GM21367 (cell line): ENCODE data around the gene SPATS2.

Source experiments
- ATAC-seq: cut with Tn5 transposase; IDR thresholded peaks from one replicate; pipeline ENCODE4 v1.9.1; 2021; ENCODE audit not compliant: unreplicated experiment

SPATS2 gene

DNA sequence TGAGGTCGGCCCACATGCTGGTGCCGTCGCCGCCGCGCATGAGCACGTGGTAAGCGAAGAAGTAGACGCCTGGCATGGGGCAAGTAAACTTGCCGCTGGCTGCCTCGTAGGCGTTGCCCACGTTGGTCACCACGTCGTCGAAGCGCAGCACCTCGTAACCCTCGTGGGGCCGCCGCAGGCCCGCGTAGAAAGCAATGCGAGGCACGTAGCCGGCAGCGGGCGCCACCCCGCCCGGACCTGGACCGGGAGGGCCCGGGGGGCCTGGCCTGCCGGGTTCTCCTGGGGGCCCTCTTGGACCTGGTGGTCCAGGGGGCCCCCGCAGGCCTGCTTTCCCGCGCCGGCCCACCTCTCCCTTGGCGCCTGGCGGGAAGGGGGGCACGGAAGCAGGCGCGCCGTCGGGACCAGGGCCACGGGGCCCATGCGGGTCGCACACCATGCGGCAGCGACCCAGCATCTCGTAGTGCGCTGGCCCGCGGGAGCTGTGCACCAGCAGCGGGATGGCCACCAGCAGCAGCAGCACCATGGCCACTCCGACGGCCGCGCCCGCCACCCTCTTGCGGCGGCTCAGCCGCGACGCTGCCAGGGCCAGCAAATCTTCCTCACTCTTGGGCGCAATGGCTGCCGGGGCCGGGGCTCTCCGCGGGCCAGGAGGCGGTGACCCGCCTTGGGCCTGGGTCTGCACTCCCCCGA is 31.2 kb upstream of the SPATS2 start:
- no peak for ATAC-seq

DNA sequence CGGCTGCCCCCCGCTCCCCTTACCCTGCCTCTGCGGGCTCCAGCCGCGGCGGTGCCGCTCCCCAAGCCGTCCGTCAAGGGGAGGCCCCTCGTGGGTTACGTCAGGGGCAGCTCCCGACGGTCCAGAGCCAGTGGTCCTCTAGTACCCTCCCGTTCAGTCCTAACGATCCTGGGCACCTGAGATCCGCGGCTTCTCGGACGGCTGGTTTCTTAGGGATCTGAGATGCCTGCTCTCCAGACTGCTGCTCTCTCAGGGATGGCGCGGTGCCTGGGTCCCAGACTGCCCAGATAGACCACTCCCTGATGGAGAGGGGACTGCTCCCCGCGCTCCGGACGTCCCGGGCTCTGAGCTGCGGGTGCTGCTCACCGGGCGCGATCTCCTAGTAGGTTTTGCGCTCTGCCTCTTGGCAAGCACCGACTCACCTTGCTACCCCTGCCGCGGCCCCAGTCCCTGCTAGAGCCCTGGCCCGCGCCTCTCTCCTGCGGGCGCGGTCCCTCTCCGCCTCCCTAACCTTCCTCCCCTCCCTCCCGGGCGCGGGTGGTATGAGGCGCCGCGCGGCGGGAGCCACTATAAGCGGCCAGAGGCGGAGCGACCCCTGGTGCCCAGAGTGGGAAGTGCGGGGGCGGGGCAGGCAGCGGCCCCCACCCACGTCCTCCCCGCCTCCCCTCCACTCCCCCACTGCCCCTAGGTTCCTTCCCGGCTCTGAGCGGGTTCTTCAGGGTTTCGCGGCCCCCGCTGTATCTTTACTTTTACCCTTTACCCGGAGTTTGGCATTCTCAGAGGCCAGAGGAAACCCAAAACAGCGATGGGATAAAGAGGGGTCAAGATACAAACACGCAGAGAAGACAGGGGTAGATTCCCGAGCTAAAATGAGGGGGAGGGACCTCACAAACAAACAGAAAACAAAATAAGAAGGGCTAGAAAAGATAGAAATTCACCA is 30.3 kb upstream of the SPATS2 start, which contains the start of gene C1QL4:
Gene C1QL4 (minus strand): TSS at position 544 of the 940 bp plus-strand sequence. CDS start 711 bp downstream, outside the sequence.
- ATAC-seq, result no peak

DNA sequence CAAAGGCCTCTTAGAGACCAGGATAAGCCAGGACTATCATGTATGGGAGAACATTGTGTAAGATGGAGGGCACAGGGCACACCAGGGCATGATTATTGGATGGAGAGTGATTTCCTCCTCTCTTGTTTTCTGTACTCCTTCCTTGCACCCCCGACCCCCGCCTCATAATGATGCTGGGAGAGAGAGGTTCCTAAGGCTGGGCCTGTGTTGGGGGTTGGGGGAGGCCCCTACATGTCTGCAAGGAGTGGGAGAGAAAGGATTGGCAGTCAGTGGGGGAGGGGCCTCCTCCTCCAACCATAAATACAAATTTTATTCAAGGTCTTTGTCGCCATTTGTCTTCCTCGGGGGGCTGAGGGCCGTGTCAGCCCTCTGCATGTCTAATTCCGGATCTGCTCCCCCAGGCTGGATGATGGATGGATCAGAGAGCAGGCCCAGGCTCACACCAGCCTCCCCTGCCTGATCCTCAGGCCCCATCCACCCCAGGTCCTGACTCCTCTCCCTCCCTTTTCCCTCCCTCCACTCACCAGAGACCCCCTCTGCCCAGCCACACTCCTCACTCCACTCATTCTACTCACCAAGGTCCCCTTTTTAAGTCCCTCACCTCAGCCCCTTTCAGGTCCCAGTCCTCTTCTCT is 28.3 kb upstream of the SPATS2 start:
- ATAC-seq, result no peak

DNA sequence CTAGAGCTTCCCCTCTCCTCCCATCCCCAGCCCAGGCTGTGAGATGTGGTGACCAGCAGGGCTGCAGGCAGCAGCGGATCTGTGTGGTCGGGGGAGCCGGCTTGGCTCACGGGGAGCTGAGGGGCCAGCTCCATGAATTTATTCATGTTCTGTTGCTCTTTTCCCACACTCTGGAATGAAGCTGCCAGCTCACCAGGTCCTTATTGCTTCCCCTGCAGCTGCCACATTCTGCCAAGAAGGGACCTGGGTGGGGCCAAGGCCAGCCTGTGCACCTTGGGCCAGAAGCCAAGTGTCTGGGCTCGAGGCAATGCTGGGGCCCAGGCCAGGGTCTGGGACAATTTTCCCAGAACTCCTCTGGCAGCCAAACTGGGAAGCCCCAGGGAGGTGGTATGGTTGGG is 27.8 kb upstream of the SPATS2 start:
- no peak for ATAC-seq

DNA sequence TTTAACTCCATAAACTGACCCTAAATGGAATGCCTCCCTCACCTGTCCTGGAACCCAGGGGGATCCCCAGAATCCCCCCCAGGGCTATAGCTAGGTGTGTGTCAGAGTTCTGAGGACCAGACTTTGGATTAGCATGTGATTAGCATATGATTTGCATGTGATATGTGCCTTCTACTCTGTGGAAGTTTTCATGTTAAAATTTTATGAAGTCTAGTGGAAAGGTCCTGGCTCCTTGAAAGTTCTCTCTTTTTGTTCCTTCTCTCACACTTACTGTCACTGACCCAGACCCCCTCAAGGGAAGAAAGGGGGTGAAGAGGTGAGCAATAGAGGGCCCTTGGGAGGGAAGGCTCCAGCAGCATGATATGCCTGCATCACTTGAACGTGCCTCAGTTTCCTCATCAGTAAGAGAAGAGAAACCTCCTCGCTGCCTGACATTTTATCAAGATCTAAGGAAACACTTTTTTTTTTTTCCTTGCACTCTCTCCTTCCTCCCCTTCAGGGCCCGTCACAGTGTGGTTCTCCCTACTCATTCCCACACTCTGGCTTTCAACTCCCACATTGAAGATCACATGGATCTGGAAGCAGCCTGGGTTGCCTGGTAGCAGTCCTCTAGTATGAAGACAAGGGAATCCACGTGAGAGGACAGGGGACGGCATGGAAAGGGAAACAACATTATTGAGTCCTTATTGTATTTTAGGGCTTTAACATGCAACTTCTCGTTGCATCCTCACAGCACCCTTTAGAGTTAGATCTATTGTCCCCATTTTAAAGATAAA is 27.0 kb upstream of the SPATS2 start:
- no peak for ATAC-seq

DNA sequence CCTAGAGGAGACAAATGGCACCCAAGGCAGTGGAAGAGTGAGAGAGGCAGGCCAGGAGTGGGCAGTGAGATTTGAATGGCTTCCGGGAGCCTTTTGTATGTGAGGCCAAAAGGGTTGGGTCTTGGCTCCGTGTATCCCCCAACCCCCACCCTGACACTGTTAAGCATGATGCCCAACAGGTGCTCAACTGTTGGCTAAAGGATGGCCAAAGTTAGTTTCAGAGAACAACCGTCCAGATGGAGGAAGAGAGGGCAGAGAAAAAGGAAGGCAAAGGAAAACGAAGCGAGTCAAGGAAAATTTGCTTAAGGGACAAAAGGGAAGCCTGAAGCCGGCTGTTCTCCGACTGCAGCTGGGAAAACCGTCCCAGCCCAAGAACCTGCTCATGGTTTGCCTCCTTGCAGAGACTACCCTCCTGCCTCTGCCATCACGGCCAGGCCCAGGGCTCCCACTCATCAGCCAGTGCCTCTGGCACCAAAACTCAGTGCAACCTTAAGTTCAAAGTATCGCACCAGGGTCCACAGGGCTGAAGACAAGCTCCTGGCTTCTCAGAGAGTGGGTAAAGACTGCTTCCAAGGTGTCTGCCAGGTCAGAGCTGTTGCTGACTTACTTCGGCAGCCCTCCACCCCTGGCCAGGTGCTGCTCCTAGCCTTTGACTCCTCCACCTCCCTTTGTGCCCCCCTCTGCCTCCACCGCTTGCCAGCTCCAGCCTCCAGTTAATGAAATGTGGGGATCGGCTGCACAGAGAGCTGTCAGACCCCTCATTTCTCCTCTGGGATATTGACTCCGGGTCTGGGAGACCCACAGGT is 26.1 kb upstream of the SPATS2 start:
- ATAC-seq, result no peak

DNA sequence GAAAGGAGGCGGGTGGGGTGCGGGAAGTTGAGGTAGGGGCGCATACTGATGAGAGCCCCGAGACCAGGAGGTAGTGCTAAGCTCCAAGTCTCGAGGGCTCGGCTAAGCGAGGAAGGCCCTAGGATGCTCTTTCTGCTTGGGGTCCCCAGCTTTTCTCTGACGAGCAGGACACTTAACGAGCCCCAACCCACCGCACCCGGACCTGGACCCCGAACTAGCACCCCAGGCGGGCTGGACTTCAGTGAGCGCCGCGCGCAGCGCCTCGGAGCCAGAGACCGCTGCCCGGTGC is 25.5 kb upstream of the SPATS2 start:
- ATAC-seq, result no peak

DNA sequence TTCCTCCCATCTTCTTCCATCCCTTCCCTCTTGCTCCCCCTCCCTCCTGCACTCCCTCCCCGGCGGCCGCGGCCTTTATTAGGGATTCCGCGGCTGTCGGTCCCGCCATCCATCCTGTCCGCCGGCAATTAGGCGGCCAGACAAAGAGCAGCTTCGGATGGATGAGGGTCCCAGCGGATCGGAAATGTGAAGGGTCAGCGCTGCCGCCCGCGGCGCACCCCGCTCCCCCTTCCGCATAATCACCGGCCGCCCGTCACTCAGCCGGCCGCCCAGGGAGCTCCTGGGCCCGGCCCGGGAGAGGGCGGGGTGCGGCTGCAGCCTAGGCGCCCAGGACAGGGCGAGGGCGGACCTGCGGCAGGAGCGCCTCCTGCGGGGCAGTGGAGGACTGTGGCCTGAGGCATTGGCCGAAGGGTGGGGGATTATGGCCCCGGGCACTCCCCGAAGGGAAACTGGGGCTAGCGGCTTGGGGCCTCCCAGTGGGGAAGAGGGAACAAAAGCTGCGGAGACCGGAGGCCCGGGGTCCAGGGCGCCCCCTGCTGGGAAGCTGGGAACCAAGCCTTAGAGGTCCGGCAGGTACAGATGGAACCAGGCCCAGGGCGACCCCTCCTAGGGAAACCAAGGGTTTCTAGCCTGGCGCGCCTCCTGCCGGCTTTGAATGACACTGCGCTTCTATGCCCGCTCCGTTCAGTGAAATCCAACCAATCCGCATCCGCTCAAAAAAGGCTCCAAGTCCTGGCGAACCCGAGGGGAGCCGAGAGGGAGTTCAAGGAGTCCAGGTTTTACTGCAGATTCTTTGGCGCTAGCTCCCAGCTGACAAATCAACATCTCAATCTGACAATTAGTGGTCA is 25.0 kb upstream of the SPATS2 start:
- ATAC-seq, result peak; percentile 35

DNA sequence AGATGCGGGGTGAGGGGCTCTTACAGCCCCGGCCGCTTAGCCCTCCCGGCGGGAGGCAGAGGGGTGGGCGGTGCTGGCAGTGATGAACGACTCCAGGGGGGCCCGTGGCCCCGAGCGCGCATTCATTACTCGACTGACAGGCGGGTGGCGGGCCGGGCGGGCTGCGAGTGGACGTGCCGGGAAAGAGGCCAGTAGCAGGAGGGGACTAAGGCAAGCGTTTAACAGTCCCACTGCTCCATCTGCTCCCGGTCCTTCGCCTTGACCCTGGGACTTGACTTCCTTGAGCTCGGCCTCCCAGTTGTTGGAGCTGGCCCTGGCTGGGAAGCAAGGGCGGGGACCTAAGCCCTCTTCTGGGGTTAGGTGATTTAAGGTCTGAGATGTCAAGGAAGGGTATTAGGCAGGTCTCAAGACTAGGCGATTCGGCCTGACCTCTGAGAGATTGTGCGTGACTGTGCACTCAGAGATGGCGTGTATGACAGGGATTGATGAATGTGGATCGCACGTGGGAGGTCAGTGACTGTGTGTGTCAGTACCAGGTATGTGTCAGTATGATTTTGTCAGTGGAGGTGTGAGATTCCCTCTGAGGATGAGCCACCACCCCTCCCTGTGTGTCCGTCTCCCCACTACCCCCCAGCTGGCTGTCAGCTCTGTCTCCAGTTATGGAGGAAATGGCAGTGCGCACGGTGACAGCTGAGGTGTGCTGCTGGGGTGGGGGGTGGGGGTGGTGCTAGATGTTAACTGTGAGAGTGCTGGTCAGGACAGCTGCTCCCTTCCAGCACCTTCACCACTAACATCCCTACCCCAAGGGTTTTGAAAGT is 24.1 kb upstream of the SPATS2 start:
- ATAC-seq, result no peak

DNA sequence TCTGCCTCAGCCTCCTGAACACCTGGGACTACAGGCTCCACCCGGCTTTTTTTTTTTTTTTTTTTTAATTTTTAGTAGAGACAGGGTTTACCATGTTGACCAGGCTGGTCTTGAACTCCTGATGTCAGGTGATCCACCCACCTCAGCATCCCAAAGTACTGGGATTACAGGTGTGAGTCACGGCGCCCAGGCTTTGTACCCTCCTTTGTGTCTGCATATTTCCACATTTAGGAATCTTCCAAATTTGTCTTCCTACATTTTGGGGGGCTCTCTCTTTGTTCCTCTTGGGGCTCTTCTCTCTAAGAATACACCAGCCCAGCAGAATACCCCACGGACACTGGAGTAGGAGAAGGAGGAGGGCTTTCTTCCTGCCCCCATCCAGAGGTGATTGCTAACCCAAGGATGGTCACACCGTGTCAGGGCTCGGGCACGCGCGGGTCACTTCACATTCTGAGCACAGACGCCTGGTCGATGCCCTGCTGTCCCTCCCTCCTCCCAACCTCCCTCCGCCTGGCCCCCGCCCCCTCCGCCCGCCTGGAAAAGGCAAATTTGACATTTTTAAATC is 22.7 kb upstream of the SPATS2 start:
- no peak for ATAC-seq

DNA sequence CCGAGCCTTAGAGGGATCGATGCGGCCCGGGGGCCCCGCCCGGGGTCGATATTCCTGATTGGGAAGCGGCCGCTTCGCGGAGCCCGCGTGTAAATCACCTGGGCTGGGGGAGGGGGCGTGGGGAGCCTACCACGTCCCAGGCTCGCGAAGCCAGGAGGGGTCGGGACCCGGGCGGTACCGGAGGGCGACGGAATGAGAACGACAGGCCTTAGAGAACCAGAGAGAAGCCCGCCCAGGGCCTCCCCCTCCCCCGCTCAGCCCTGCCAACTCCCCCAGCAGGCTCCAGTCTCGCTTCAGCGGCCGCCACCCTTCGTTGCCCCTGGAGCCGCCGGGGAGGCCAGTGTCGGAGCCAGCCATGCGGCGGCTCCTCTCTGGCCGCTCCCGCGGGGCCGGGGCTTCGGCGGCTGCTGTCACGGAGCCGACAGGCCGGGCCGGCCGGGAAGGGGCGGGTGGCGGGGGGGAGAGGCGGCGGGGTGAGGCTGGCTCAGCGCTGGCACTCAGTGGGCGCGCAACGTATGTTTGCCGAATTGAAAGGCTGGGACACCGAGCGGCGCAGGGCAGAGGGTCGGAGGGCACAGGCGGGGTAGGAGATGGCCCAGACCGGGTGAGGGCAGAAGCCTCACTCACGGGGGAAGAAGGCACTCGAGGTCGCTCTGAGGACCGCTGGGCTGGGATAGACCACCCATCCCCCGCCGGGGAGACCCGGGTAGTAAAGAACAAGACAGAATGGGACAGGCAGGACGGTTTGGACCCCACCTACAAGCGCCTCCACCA is 22.0 kb upstream of the SPATS2 start:
- ATAC-seq, result no peak

DNA sequence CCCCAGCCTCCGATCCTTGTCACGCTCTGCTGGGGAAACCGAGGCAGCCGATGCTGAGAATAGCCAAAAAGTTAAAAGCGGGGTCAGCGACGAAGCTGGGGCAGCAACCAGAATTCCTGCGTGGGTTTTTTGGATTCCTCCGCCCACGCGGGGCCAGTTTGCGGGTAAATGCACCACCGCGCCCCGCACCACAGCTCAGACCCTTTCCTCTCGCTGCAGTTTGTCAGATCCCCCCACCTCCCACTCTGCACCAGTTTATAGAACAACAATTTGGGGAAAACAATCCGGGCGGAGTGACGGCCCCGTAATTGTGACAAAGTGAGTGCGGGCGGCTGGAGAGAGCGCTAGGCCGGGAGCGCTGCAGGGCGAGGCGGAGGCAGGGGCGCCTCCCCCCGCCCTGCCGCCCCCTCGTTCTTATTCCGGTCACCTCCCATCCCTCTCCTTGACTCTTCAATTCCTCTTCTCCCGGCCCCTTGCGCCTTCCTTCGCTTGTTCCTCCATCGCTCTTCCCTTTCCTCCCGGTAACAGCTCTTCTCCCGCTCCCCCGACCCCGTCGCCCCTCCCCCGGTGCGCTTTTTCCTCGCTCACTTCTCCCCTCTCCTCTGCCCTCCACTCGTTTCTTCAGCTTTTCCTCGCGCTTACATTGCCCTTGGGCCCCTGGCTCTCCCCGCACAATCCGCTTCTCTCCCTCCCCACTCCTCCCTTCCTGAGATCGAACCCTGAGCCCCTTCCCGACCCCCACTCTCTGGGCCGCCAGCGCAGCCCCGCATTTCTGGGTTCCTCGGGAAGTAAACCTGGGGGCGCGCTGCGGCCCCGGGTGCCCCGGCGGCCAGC is 21.2 kb upstream of the SPATS2 start:
- ATAC-seq, result no peak

DNA sequence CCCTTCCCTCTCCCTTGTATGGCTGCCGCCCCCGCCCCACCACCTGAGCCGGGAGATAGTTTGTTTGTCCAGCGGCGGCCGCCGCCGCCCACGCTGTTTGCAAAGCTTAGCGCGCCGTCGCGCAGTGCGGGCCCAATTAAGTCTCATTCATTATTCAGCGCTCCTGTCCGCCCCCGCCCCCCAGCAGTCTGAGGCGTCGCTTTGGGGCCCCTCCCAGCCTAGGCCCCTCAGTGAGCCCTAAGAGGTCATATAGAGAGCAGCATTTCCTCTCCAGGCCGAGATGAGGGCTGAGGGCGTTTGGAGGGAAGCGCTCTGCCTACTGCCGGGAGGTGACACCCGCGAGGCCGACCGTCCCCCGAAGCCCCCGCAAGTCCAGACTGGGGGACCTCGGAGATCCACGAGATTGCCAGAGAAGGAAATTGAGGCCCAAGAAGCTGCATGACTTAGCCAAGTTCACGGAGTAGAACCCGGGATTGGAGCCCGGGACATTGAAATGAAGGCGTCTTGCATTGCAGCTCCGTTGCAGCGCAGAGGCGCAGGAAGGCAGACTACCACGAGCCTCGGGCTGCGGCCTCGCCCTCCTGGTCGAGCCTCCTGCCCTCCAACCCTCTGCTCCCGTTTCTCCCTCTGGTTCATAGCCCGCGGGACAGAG is 20.5 kb upstream of the SPATS2 start, which contains the start of gene DNAJC22:
Gene DNAJC22 (plus strand): TSS at position 230 of the 652 bp plus-strand sequence. CDS start 1,985 bp downstream, outside the sequence.
- ATAC-seq, result no peak

DNA sequence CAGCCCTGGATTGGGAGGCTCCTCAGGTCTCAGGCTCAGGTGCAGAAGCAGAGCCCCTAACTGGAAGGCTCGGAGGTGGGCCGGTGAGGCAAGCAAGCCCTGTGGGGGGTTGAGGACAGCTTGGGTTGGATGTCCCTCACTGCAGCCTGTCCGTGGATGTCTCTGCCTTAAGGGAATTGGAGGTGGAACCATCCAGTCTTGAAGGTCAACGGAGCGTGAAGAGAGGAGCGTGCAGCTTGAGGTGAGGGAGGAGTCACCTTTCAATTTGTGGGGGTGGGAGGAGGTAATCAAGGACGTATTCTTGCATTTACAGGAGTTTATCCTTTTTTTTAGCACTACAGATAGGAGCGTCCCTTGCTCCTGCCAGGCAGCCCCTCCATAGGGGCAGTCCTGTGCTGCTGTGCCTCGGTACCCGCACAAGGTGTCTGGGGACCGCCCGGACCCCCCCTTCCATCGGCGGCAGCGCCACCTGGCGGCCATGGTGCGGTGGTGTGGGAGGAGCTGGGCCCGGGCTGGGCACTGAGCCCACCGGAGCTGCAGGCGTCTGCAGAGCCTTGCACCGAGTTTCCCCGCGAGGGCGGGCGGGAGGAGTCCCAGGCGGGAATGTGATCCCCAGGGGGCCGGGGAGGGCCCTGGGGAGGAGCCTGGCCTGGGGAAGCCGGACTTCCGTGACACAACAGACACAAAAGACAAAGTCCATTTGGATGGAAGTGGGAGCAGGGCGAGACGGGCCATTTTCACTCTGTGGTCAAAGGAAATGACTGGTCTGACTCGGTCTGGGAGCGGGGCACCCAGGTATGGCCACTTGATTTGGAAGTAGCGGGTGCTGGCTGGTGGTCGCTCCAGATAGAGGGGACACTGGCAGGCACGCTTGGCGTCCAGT is 19.7 kb upstream of the SPATS2 start:
- ATAC-seq, result no peak

DNA sequence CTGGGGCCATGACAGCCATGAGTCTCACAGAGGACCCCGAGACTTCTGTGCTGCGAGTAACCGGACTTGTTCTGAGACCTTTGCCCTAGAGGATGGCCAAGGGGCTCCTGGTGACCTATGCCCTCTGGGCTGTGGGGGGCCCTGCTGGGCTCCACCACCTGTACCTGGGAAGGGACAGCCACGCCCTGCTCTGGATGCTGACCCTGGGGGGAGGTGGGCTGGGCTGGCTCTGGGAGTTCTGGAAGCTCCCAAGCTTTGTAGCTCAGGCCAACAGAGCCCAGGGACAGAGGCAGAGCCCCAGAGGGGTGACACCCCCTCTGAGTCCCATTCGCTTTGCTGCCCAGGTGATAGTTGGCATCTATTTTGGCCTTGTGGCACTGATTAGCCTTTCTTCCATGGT is 18.5 kb upstream of the SPATS2 start:
- no peak for ATAC-seq
